Measurements from ENCODE around the gene DAAM1. TPM values are rescaled to one million over a fixed set of nuclear protein-coding genes. Genes with fewer than 3 reads are reported as not detected.

The DAAM1 gene
- total RNA-seq, 2 experiments from 2014 or later: 30.1 to 72.8 TPM

GRCh38 chr14:59347915-59348314, 159.4 kb downstream of the DAAM1 start:
- Histone ChIP-seq H3K4me2 (ENCODE audit: low read length) (peak overlapping the region; percentile 63; the same call in 1 of the 2 replicates), H3K79me2 (ENCODE audit: insufficient read depth, low read depth, low read length) (no peaks in the 10 kb centered on the region), H3K4me1 (ENCODE audit: insufficient read depth, low read length, poor library complexity, severe bottlenecking) (peaks cover 51% of the 10 kb centered on the region), H3K36me3 (ENCODE audit: insufficient read depth, low read length) (peaks cover 92% of the 10 kb centered on the region), H2AFZ (ENCODE audit: low read length) (no peak overlapping the region; the same call in 1 of the 2 replicates), H3K9me3 (ENCODE audit: low read length) (no peaks in the 10 kb centered on the region), H4K20me1 (ENCODE audit: insufficient read depth, low read length) (no peaks in the 10 kb centered on the region), H3K27ac (ENCODE audit: low read depth, low read length, poor library complexity, severe bottlenecking) (peak overlapping the region; percentile 81), H3K9me2 (ENCODE audit: insufficient read depth, low read length) (no peaks in the 10 kb centered on the region), H3K4me3 (ENCODE audit: low read depth, low read length, poor library complexity, severe bottlenecking) (no peak overlapping the region)
- ChIA-PET POLR2A (interaction anchor here (0.8 to 1.3 kb wide), 4 partner anchors 12 to 51 kb away, joined by 3 to 4 read pairs (median 3); no protein-coding TSS in a partner anchor), CTCF (ENCODE audit: unreplicated experiment) (no interaction called here)
- intact Hi-C loops (cut with micrococcal nuclease; ENCODE audit: unreplicated experiment): no loop called here
- TF ChIP-seq CTCF (conservative IDR thresholded peaks at IDR 0.05; ENCODE audit: low read length): no peak
- TF ChIP-seq EZH2phosphoT487 (IDR thresholded peaks at IDR 0.05; ENCODE audit: borderline replicate concordance, low read depth, low read length): no peak
- no TSS peak for BruUV-seq (replicated peaks)
- DNase-seq (ENCODE audit: low spot score): no peak

DNA sequence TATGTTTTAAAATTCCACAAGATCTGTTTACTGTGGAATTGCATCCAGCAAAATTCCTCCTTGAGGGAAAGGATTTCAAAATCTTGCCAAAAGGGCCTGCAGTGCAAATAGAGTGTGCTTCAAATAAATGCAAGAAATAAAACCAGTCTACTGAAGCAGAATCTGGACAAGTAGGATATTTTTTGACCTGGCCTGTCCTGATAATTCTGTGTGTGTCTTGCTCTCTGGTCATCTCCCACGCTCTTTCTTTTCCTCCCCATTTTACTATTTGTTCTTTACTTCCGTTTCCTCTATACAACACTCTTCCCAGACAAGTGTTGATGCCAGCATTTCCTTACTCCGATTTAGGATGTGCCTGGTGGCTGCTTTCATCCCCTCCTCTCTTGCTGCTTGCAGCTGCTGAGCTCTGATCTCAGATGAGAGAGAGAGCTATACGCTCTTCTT, 160.8 kb downstream of the DAAM1 start:
- H3K9me2 ChIP-seq (ENCODE audit: insufficient read depth, low read length): no peaks in the 10 kb centered on the region
- no peak overlapping the region for H3K27ac ChIP-seq (ENCODE audit: low read depth, low read length, poor library complexity, severe bottlenecking)
- intact Hi-C loops (cut with micrococcal nuclease; ENCODE audit: unreplicated experiment): no loop called here
- no peaks in the 10 kb centered on the region for H3K79me2 ChIP-seq (ENCODE audit: insufficient read depth, low read depth, low read length)
- no peak for DNase-seq (ENCODE audit: low spot score)
- no peaks in the 10 kb centered on the region for H4K20me1 ChIP-seq (ENCODE audit: insufficient read depth, low read length)
- ChIA-PET CTCF (ENCODE audit: unreplicated experiment) (no interaction called here), POLR2A (interaction anchor here (1.0 kb wide), 1 partner anchor 11 kb away, joined by 3 read pairs; no protein-coding TSS in a partner anchor)
- no peak overlapping the region for H3K4me2 ChIP-seq (ENCODE audit: low read length)
- TF ChIP-seq CTCF (conservative IDR thresholded peaks at IDR 0.05; ENCODE audit: low read length): no peak
- TF ChIP-seq EZH2phosphoT487 (IDR thresholded peaks at IDR 0.05; ENCODE audit: borderline replicate concordance, low read depth, low read length): no peak
- H3K4me3 ChIP-seq (ENCODE audit: low read depth, low read length, poor library complexity, severe bottlenecking): no peak overlapping the region
- BruUV-seq (replicated peaks): no TSS peak
- H3K36me3 ChIP-seq (ENCODE audit: insufficient read depth, low read length): peaks cover 92% of the 10 kb centered on the region
- peaks cover 57% of the 10 kb centered on the region for H3K4me1 ChIP-seq (ENCODE audit: insufficient read depth, low read length, poor library complexity, severe bottlenecking)
- no peaks in the 10 kb centered on the region for H3K9me3 ChIP-seq (ENCODE audit: low read length)
- no peak overlapping the region for H2AFZ ChIP-seq (ENCODE audit: low read length)

GRCh38 chr14:59352961-59353360, 164.5 kb downstream of the DAAM1 start:
- H3K9me2 ChIP-seq (ENCODE audit: insufficient read depth, low read length): no peaks in the 10 kb centered on the region
- no peak overlapping the region for H3K4me2 ChIP-seq (ENCODE audit: low read length)
- no peaks in the 10 kb centered on the region; the same call in 1 of the 2 replicates for H3K79me2 ChIP-seq (ENCODE audit: insufficient read depth, low read depth, low read length)
- DNase-seq (ENCODE audit: low spot score): no peak
- no peak overlapping the region for H2AFZ ChIP-seq (ENCODE audit: low read length)
- no peak overlapping the region for H3K4me3 ChIP-seq (ENCODE audit: low read depth, low read length, poor library complexity, severe bottlenecking)
- POLR2A ChIA-PET: interaction anchor here (0.6 to 1.2 kb wide), 6 partner anchors 14 to 164 kb away, joined by 3 to 6 read pairs (median 3); no protein-coding TSS in a partner anchor
- no peaks in the 10 kb centered on the region for H4K20me1 ChIP-seq (ENCODE audit: insufficient read depth, low read length)
- no peak overlapping the region for H3K27ac ChIP-seq (ENCODE audit: low read depth, low read length, poor library complexity, severe bottlenecking)
- intact Hi-C loops (cut with micrococcal nuclease; ENCODE audit: unreplicated experiment): no loop called here
- H3K36me3 ChIP-seq (ENCODE audit: insufficient read depth, low read length): peaks cover 84% of the 10 kb centered on the region
- no peaks in the 10 kb centered on the region for H3K9me3 ChIP-seq (ENCODE audit: low read length)
- no TSS peak for BruUV-seq (replicated peaks)
- peaks cover 66% of the 10 kb centered on the region for H3K4me1 ChIP-seq (ENCODE audit: insufficient read depth, low read length, poor library complexity, severe bottlenecking)
- CTCF ChIA-PET (ENCODE audit: unreplicated experiment): no interaction called here
- no peak for TF ChIP-seq EZH2phosphoT487 (IDR thresholded peaks at IDR 0.05; ENCODE audit: borderline replicate concordance, low read depth, low read length)
- TF ChIP-seq CTCF (conservative IDR thresholded peaks at IDR 0.05; ENCODE audit: low read length): no peak

Measured in OCI-LY7 (cell line).